Measurements from ENCODE around the gene CTDSP1.

CTDSP1 gene

DNA sequence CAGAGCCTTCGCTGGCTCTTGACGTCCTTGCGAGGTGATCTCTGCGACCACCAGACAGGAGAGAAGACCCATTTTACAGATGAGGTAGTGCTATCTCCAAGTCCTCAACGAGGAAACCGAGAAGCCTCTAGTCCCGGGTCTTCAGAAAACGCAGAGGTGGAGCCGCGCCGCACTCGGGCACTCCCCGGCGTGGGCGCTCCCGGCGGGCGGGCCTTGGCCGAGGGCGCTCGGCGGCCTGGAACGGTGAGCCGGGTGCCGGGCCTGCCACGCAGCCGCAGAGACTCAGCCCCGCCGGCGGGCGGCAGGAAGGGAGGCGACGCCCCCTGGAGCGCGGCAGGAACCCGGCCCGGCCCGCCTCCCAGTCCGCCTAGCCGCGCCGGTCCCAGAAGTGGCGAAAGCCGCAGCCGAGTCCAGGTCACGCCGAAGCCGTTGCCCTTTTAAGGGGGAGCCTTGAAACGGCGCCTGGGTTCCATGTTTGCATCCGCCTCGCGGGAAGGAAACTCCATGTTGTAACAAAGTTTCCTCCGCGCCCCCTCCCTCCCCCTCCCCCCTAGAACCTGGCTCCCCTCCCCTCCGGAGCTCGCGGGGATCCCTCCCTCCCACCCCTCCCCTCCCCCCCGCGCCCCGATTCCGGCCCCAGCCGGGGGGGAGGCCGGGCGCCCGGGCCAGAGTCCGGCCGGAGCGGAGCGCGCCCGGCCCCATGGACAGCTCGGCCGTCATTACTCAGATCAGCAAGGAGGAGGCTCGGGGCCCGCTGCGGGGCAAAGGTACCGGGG, at the start of gene CTDSP1:
Gene CTDSP1, plus strand, starts transcription at position 478 of the 776 bp plus-strand sequence. Its CDS starts 223 bp downstream, at position 701.
- DNase-seq (ENCODE audit: low read depth), result peak; percentile 86

GRCh38 chr2:218354045-218354444, 45.6 kb upstream of the CTDSP1 start:
- no peak for DNase-seq (ENCODE audit: low read depth)

GRCh38 chr2:218354850-218355443, 44.7 kb upstream of the CTDSP1 start:
- DNase-seq (ENCODE audit: low read depth), result no peak

DNA sequence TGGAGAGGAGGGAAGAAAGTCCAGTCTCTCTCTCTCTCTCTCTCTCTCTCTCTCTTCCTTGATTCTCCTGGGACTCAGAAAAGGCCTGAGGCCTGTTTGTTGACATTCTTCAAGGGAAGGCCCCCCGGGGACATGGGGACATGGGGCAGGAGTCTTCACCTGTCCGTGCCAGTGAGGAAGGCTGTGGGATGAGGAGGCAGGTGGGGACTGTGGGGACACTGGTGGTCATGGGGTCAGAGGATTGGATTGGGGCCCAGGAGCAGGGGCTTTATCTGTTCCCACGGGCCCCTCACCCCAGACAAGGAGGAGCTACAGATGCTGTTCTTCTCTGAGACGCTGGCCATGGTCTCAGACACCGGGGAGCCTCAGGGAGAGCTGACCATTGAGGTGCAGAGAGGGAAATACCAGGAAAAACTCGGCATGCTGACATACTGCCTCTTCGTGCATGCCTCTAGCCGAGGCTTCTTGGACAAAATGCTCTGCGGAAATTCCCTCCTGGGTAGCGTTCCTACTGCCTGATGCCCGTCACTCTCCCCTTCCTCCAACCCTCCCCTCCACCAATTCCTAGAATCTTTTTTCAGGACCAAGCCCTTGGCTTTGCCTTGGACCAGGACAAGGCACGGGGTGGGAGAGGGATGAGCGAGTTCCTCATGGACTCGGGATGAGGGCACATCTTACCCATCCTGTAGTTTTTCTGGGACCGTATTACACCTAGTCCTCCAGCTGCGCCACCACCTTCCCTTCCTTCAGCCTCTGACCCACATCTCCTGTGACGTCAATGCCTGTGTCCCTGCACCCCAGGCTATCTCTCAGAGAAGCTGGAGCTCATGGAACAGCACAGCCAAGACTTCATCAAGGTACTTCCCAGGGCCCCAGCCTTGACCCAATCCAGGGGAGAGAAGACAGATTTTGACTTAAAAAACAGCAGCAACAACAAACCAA, 42.2 kb upstream of the CTDSP1 start:
- no peak for DNase-seq (ENCODE audit: low read depth)

- no peak for DNase-seq (ENCODE audit: low read depth)
Observed at GRCh38 chr2:218360453-218360852, 39.2 kb upstream of the CTDSP1 start.

GRCh38 chr2:218362606-218363005, 37.1 kb upstream of the CTDSP1 start:
- no peak for DNase-seq (ENCODE audit: low read depth)

DNA sequence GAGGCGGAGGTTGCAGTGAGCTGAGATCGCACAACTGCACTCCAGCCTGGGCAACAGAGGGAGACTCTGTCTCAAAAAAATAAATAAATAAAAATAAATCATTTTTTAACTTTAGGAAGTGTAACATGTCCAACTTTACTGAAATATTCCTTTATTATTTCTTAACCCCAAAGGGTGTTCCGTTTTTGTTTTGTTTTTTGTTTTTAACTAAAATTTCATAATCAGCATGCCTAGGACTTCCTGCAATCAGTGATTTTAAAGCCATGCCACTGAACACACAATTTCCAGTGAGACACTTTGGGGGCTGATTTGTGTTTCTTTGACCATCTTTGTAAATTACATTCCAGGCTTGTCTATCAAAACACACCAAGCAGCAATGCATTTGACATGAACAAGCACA, 35.9 kb upstream of the CTDSP1 start:
- DNase-seq (ENCODE audit: low read depth), result no peak

- no peak for DNase-seq (ENCODE audit: low read depth)
Observed at GRCh38 chr2:218364196-218364595, 35.5 kb upstream of the CTDSP1 start.

DNA sequence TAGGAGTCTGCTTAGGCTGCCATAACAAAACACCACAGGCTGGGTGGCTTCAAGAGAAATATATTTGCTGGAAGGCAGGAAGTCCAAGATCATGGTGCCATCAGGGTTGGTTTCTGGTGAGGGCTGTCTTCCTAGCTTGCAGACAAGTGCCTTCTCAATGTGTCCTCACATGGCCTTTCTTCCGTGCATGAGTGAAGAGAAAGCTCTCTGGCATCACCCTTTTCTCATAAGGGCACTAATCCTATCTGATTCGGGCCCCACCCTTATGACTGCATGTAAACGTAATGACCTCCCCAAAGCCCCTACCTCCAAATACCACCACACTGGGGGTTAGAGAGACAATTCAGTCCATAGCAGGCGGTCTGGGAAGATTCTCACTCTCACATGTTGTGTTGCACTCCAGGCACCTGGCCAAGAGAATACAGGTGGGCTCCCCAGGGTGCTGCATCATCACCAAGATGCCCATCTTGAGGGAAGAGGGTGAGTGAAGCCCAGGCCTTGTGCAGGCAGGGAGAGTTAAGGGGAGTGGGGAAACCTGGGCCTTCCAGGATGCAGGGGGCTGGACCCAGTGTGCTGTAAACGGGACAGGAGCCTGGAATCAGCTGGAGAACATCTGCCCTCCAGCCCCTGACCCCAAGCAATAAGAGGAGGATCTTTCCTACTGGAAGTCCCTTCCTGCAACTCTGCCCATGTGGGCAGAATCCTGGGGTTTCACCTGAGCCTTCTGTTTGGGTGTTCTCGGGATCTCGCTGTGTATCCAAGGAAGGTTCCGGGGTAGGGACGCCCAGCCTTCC, 32.9 kb upstream of the CTDSP1 start:
- no peak for DNase-seq (ENCODE audit: low read depth)

GRCh38 chr2:218367415-218368149, 32.1 kb upstream of the CTDSP1 start:
- DNase-seq (ENCODE audit: low read depth), result peak; percentile 32

DNA sequence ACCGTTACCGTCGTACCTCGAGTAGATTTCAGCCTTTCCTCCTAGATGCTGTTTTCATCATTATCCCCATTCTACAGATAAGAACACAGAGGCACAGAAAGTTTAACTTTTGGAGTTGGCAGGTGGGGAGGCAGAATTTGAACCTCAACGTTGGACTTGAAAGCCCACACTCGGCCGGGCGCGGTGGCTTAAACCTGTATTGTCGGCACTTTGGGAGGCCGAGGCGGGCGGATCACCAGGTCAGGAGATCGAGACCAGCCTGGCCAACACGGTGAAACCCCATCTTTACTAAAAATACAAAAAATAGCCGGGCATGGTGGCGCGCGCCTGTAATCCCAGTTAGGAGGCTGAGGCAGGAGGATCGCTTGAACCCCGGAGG, 31.5 kb upstream of the CTDSP1 start:
- DNase-seq (ENCODE audit: low read depth), result no peak

DNA sequence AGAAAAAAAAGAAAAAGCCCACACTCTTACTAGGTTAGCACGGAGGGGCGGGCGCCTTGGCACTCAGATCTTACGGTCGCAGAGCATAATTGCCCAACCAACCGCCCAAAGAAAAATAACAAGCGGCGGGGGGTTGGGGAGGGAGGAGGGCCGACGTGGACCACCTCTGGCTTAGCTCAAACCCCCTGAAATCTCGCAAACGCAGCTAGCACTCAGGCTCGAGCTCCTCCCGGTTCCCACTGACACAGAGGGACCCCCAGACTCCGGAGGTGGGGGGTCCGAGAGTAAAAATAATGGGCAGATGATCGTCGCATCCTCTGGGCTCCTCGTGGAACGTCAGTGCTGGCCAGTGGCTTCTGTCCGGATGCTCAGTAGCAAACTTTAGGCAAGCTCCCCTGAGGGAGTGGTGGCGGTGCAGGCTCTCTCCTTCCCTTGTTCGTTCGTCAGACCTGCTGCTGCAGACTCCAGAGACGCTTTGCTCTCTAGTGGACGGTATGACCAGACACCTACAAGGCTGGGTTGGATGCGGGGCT, 31.0 kb upstream of the CTDSP1 start:
- DNase-seq (ENCODE audit: low read depth), result no peak

GRCh38 chr2:218369330-218369729, 30.3 kb upstream of the CTDSP1 start:
- no peak for DNase-seq (ENCODE audit: low read depth)

- no peak for DNase-seq (ENCODE audit: low read depth)
Observed at GRCh38 chr2:218370410-218371063, 29.1 kb upstream of the CTDSP1 start.

- DNase-seq (ENCODE audit: low read depth), result no peak
Observed at GRCh38 chr2:218371983-218372350, 27.7 kb upstream of the CTDSP1 start.

DNA sequence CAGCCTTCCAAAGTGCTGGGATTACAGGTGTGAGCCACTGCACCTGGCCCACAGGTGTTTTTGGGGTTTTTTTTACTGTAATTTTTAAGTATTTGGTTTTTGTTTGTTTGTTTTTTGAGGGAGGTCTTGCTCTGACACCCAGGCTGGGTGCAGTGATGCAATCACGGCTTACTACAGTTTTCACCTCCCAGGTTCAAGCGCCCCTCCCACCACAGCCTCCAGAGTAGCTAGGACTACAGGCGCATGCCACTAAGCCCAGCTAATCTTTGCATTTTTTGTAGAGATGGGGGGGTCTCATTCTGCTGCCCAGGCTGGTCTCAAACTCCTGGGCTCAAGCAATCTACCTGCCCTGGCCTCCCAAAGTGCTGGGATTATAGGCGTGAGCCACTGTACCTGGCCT, 24.9 kb upstream of the CTDSP1 start:
- no peak for DNase-seq (ENCODE audit: low read depth)

DNA sequence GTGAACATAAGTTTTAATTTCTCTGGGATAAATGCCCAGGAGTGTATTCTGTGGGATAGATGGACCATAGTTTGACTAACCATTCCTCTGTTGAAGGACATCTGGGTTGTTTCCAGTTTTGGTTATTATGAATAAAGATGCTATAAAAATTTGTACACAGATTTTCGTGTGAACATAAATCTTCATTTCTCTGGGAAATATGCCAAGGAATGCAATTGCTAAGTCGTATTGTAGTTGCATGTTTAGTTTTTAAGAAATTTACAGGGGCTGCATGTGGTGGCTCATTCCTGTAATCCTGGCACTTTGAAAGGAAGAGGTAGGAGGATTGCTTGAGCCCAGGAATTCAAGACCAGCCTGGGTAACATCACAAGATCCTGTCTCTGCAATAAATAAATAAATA, 24.5 kb upstream of the CTDSP1 start:
- DNase-seq (ENCODE audit: low read depth), result no peak

GRCh38 chr2:218378053-218378452, 21.6 kb upstream of the CTDSP1 start:
- DNase-seq (ENCODE audit: low read depth), result no peak

- no peak for DNase-seq (ENCODE audit: low read depth)
Observed at GRCh38 chr2:218381916-218382366, 17.7 kb upstream of the CTDSP1 start, which contains the start of gene SLC11A1. TSS of gene SLC11A1 (plus strand) at chr2:218382273. CDS start at chr2:218382369, 96 bp downstream.

GRCh38 chr2:218382785-218383184, 16.9 kb upstream of the CTDSP1 start:
- no peak for DNase-seq (ENCODE audit: low read depth)
